Measurements from ENCODE around the gene LACTB.

LACTB gene

GRCh38 chr15:63083541-63083940, 38.1 kb upstream of the LACTB start:
- H3K9ac ChIP-seq (ENCODE audit: low read length): no peak overlapping the region
- no peaks in the 10 kb centered on the region for H3K27me3 ChIP-seq (ENCODE audit: low read length)
- H3K4me2 ChIP-seq (ENCODE audit: low read depth, low read length, poor library complexity, severe bottlenecking): no peak overlapping the region
- no peak overlapping the region for H2AFZ ChIP-seq (ENCODE audit: low read depth, low read length, severe bottlenecking)
- H3F3A ChIP-seq (ENCODE audit: insufficient read depth): no peaks in the 10 kb centered on the region
- no peaks in the 10 kb centered on the region for H3K9me2 ChIP-seq (replicated peaks; ENCODE audit: insufficient read depth, low read length)
- H4K20me1 ChIP-seq (ENCODE audit: low read depth, low read length): no peaks in the 10 kb centered on the region
- no peaks in the 10 kb centered on the region for H3K36me3 ChIP-seq (ENCODE audit: low read length)
- no peak overlapping the region for H3K27ac ChIP-seq (ENCODE audit: low read depth, low read length)
- no peaks in the 10 kb centered on the region for H3K9me3 ChIP-seq (ENCODE audit: insufficient read depth, low read length)
- H3K79me2 ChIP-seq (ENCODE audit: insufficient read depth, low read length): no peaks in the 10 kb centered on the region
- no peak overlapping the region for H3K4me3 ChIP-seq (ENCODE audit: insufficient read depth, low read length, poor library complexity, severe bottlenecking)
- TF ChIP-seq EZH2phosphoT487 (conservative IDR thresholded peaks at IDR 0.05; ENCODE audit: low read length) (no peak), CTCF (IDR thresholded peaks at IDR 0.05; ENCODE audit: insufficient read depth, low read length, poor library complexity, severe bottlenecking) (no peak)

- no peak overlapping the region for H3K4me3 ChIP-seq (ENCODE audit: insufficient read depth, low read length, poor library complexity, severe bottlenecking)
- H3K27me3 ChIP-seq (ENCODE audit: low read length): no peaks in the 10 kb centered on the region
- no peaks in the 10 kb centered on the region for H4K20me1 ChIP-seq (ENCODE audit: low read depth, low read length)
- no peak overlapping the region for H3K4me2 ChIP-seq (ENCODE audit: low read depth, low read length, poor library complexity, severe bottlenecking)
- H3F3A ChIP-seq (ENCODE audit: insufficient read depth): no peaks in the 10 kb centered on the region
- H3K27ac ChIP-seq (ENCODE audit: low read depth, low read length): no peak overlapping the region
- no peaks in the 10 kb centered on the region for H3K9me3 ChIP-seq (ENCODE audit: insufficient read depth, low read length)
- H3K9me2 ChIP-seq (replicated peaks; ENCODE audit: insufficient read depth, low read length): no peaks in the 10 kb centered on the region
- TF ChIP-seq CTCF (IDR thresholded peaks at IDR 0.05; ENCODE audit: insufficient read depth, low read length, poor library complexity, severe bottlenecking) (no peak), EZH2phosphoT487 (conservative IDR thresholded peaks at IDR 0.05; ENCODE audit: low read length) (no peak)
- no peak overlapping the region for H2AFZ ChIP-seq (ENCODE audit: low read depth, low read length, severe bottlenecking)
- no peaks in the 10 kb centered on the region for H3K79me2 ChIP-seq (ENCODE audit: insufficient read depth, low read length)
- no peaks in the 10 kb centered on the region for H3K36me3 ChIP-seq (ENCODE audit: low read length)
- H3K9ac ChIP-seq (ENCODE audit: low read length): no peak overlapping the region
These were observed 36.9 kb upstream of the LACTB start for GRCh38 chr15:63084806-63085205.

GRCh38 chr15:63085289-63085688, 36.4 kb upstream of the LACTB start:
- Histone ChIP-seq H2AFZ (ENCODE audit: low read depth, low read length, severe bottlenecking) (no peak overlapping the region), H3F3A (ENCODE audit: insufficient read depth) (no peaks in the 10 kb centered on the region), H3K79me2 (ENCODE audit: insufficient read depth, low read length) (no peaks in the 10 kb centered on the region), H3K9ac (ENCODE audit: low read length) (no peak overlapping the region), H3K9me3 (ENCODE audit: insufficient read depth, low read length) (no peaks in the 10 kb centered on the region), H3K27me3 (ENCODE audit: low read length) (no peaks in the 10 kb centered on the region), H3K4me3 (ENCODE audit: insufficient read depth, low read length, poor library complexity, severe bottlenecking) (no peak overlapping the region), H3K9me2 (replicated peaks; ENCODE audit: insufficient read depth, low read length) (no peaks in the 10 kb centered on the region), H3K4me2 (ENCODE audit: low read depth, low read length, poor library complexity, severe bottlenecking) (no peak overlapping the region), H3K27ac (ENCODE audit: low read depth, low read length) (no peak overlapping the region), H4K20me1 (ENCODE audit: low read depth, low read length) (no peaks in the 10 kb centered on the region), H3K36me3 (ENCODE audit: low read length) (no peaks in the 10 kb centered on the region)
- TF ChIP-seq CTCF (IDR thresholded peaks at IDR 0.05; ENCODE audit: insufficient read depth, low read length, poor library complexity, severe bottlenecking): no peak
- TF ChIP-seq EZH2phosphoT487 (conservative IDR thresholded peaks at IDR 0.05; ENCODE audit: low read length): no peak

All from SU-DHL-6 (cell line).